WTC11 (cell line): Measurements from ENCODE around the gene CFAP57. TPM values are rescaled to one million over a fixed set of nuclear protein-coding genes. Genes with fewer than 3 reads are reported as not detected.

Experiments
- ATAC-seq: fragments of 200-7000 bp; cut with Tn5 transposase; 2 replicates; pipeline ENCODE4 v1.10.0; 2021; ENCODE audit warnings: mild to moderate bottlenecking, moderate library complexity
- CTCF ChIA-PET: fragments of 300-600 bp; sonication (Branson Sonifier 250); formaldehyde crosslinking; loops from one replicate; lab custom pipeline; 2021; ENCODE audit warnings: antibody characterized with exemption; lab: Charles Lee
- POLR2A ChIA-PET: fragments of 350-600 bp; sonication (Branson Sonifier 250); formaldehyde crosslinking; loops from one replicate; lab custom pipeline; 2021; ENCODE audit warnings: antibody characterized with exemption; lab: Charles Lee
- DNase-seq: peaks from one replicate; pipeline ENCODE4 v3.0.0; 2021; ENCODE audit warnings: low spot score
- H3K27ac Mint-ChIP-seq: 2 replicates; pipeline ENCODE4 v1.8.0; 2021; ENCODE audit warnings: mixed read lengths
- H3K27me3 Mint-ChIP-seq: 2 replicates; pipeline ENCODE4 v1.8.0; 2021; ENCODE audit warnings: low read depth, mild to moderate bottlenecking, moderate library complexity, mixed read lengths
- H3K36me3 Mint-ChIP-seq: 2 replicates; pipeline ENCODE4 v1.8.0; 2021; ENCODE audit warnings: mixed read lengths
- H3K4me1 Mint-ChIP-seq: 2 replicates; pipeline ENCODE4 v1.8.0; 2022; ENCODE audit warnings: mixed read lengths
- H3K4me3 Mint-ChIP-seq: 2 replicates; pipeline ENCODE4 v1.8.0; 2021; ENCODE audit warnings: mild to moderate bottlenecking, moderate library complexity, mixed read lengths
- H3K9me3 Mint-ChIP-seq: 2 replicates; pipeline ENCODE4 v1.8.0; 2021; ENCODE audit warnings: mixed read lengths
- CREB1 ChIP-seq: sonication (generic); formaldehyde crosslinking; IDR thresholded peaks from 2 replicates; pipeline ENCODE4 v1.8.0; 2023; ENCODE audit warnings: mild to moderate bottlenecking, missing genetic modification reagents
- EMX1 ChIP-seq: fragments of 250-450 bp; sonication (Bioruptor Pico); IDR thresholded peaks from 2 replicates; pipeline ENCODE4 v1.8.0; 2021; ENCODE audit warnings: mild to moderate bottlenecking
- FOXP1 ChIP-seq: sonication (generic); formaldehyde crosslinking; IDR thresholded peaks from 2 replicates; pipeline ENCODE4 v1.8.0; 2022; ENCODE audit warnings: missing genetic modification reagents, mild to moderate bottlenecking, moderate library complexity, borderline replicate concordance
- GTF2I ChIP-seq: fragments of 250-450 bp; sonication (Bioruptor Pico); conservative IDR thresholded peaks from 2 replicates; pipeline ENCODE4 v1.4.0; 2021; ENCODE audit warnings: mild to moderate bottlenecking
- JUN ChIP-seq: sonication (generic); formaldehyde crosslinking; IDR thresholded peaks from 2 replicates; pipeline ENCODE4 v1.8.0; 2023; ENCODE audit warnings: mild to moderate bottlenecking, missing genetic modification reagents
- NFE2L1 ChIP-seq: sonication (generic); formaldehyde crosslinking; IDR thresholded peaks from 2 replicates; pipeline ENCODE4 v1.8.1; 2023; ENCODE audit warnings: missing genetic modification reagents
- NFYB ChIP-seq: sonication (generic); formaldehyde crosslinking; conservative IDR thresholded peaks from 2 replicates; pipeline ENCODE4 v1.8.0; 2022; ENCODE audit warnings: low read depth, missing genetic modification reagents
- SP1 ChIP-seq: sonication (generic); formaldehyde crosslinking; conservative IDR thresholded peaks from 2 replicates; pipeline ENCODE4 v1.8.1; 2022; ENCODE audit warnings: missing genetic modification reagents
- TEAD4 ChIP-seq: sonication (generic); formaldehyde crosslinking; IDR thresholded peaks from 2 replicates; pipeline ENCODE4 v1.8.0; 2022; ENCODE audit warnings: mild to moderate bottlenecking, missing genetic modification reagents
- ZNF232 ChIP-seq: sonication (generic); formaldehyde crosslinking; IDR thresholded peaks from 2 replicates; pipeline ENCODE4 v1.8.0; 2022; ENCODE audit warnings: mild to moderate bottlenecking, missing genetic modification reagents
- ZNF396 ChIP-seq: fragments of 250-450 bp; sonication (Bioruptor Pico); IDR thresholded peaks from 2 replicates; pipeline ENCODE4 v1.8.0; 2021; ENCODE audit warnings: mild to moderate bottlenecking, moderate library complexity, borderline replicate concordance
- total RNA-seq: library from RNA; stranded (reverse); gene quantifications from 3 replicates; pipeline ENCODE4 v1.2.3, GENCODE V29; 2021
- TF ChIP-seq, protein P1 (sequence below): sonication (generic); formaldehyde crosslinking; IDR thresholded peaks from 2 replicates; pipeline ENCODE4 v1.8.0; 2022; ENCODE audit warnings: mild to moderate bottlenecking, missing genetic modification reagents
- TF ChIP-seq, protein P2 (sequence below): sonication (generic); formaldehyde crosslinking; IDR thresholded peaks from 2 replicates; pipeline ENCODE4 v1.8.1; 2023; ENCODE audit warnings: mild to moderate bottlenecking, missing genetic modification reagents, moderate library complexity
- TF ChIP-seq, protein P3 (sequence below): sonication (generic); formaldehyde crosslinking; IDR thresholded peaks from 2 replicates; pipeline ENCODE4 v1.8.0; 2023; ENCODE audit warnings: mild to moderate bottlenecking, missing genetic modification reagents
- TF ChIP-seq, protein P4 (sequence below): sonication (generic); formaldehyde crosslinking; conservative IDR thresholded peaks from 2 replicates; pipeline ENCODE4 v1.8.1; 2023; ENCODE audit warnings: mild to moderate bottlenecking, low read depth, missing genetic modification reagents, moderate library complexity
- TF ChIP-seq, protein P5 (sequence below): sonication (generic); formaldehyde crosslinking; IDR thresholded peaks from 2 replicates; pipeline ENCODE4 v1.8.1; 2022; ENCODE audit warnings: missing genetic modification reagents, borderline replicate concordance

Gene CFAP57
- total RNA-seq, 1 experiment from 2014 or later, result 0.42 TPM

DNA sequence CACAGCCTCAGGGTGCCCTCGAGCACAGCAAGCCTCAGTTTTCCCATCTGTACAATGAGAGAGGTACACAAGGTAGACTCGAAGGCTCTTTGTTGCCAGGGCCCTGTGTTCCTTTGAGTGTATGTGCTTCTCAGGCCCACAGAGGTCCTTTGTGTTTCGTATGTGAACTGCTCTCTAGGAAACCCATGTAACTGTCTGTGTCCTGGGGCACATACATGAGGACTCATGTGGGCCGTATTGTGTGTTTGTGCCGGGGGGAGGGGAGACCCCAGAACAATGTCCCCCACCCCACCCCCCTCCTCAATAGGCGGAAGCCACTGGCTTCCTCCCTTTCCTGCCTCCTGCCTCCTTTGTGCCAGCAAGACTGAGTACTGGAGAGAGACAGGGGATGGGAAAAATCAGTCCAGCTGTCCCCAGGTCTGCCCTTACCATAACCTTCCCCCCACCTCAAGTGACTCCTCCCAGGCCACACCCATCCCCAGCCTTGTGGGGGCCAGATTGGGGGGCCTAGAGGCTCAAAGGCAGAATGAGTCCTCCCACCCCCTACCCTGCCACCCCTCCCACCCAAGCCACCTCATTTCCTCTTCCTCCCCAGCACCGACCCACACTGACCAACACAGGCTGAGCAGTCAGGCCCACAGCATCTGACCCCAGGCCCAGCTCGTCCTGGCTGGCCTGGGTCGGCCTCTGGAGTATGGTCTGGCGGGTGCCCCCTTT, 128.4 kb downstream of the CFAP57 start, which contains the start of gene TIE1:
Gene TIE1, plus strand, starts transcription at position 605 of the 717 bp plus-strand sequence. Its CDS starts 90 bp downstream, at position 695.
- POLR2A ChIA-PET, result no interaction called here
- no peak within 1 kb of the TSS for H3K27ac Mint-ChIP-seq
- H3K4me1 Mint-ChIP-seq, result peaks cover 33% of the 10 kb centered on the region
- TF ChIP-seq TEAD4 (CRISPR knock-in tag), result no peak
- H3K27me3 Mint-ChIP-seq, result no peaks in the 10 kb centered on the region
- no peak within 1 kb of the TSS for H3K4me3 Mint-ChIP-seq
- DNase-seq (no peak), ATAC-seq (no peak)
- H3K9me3 Mint-ChIP-seq, result no peaks in the 10 kb centered on the region
- CTCF ChIA-PET, result interaction anchor here (1.9 to 3.5 kb wide), 2 partner anchors 15 to 58 kb away, joined by 5 to 21 read pairs; partner anchors contain the start of gene C1orf210
- H3K36me3 Mint-ChIP-seq, result no peaks in the 10 kb centered on the region

DNA sequence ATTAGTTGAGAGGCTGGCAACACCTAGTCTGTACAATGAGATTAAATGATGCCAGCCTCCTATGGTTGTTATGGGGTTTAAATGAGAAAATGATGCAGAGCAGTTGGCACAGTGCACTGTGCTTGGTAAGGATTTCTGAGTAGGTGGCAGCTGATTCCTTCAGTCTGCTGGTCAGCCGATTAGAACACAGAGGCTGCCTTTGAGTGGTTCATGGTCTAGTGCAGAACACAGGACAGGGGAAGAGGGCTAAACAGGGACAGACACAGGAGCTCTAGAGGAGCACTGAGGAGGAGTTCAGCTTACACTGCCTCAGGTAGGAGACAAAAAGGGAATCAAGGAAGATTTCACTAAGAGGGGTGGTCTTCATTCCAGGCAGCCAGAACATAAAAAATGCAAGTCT, 130.1 kb downstream of the CFAP57 start:
- Mint-ChIP-seq H3K36me3 (no peaks in the 10 kb centered on the region), H3K9me3 (no peaks in the 10 kb centered on the region), H3K27me3 (no peaks in the 10 kb centered on the region), H3K27ac (no peak overlapping the region), H3K4me1 (peaks cover 17% of the 10 kb centered on the region), H3K4me3 (no peak overlapping the region)
- POLR2A ChIA-PET, result no interaction called here
- no peak for DNase-seq
- TF ChIP-seq JUN (no peak), NFYB (CRISPR knock-in tag) (no peak), GTF2I (CRISPR knock-in tag) (no peak), EMX1 (no peak), CREB1 (no peak), NFE2L1 (CRISPR knock-in tag) (no peak), ZNF396 (CRISPR knock-in tag) (no peak), SP1 (CRISPR knock-in tag) (no peak), FOXP1 (no peak), ZNF232 (no peak)
- TF ChIP-seq, protein P1, sequence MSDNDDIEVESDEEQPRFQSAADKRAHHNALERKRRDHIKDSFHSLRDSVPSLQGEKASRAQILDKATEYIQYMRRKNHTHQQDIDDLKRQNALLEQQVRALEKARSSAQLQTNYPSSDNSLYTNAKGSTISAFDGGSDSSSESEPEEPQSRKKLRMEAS, result no peak
- TF ChIP-seq, protein P2, sequence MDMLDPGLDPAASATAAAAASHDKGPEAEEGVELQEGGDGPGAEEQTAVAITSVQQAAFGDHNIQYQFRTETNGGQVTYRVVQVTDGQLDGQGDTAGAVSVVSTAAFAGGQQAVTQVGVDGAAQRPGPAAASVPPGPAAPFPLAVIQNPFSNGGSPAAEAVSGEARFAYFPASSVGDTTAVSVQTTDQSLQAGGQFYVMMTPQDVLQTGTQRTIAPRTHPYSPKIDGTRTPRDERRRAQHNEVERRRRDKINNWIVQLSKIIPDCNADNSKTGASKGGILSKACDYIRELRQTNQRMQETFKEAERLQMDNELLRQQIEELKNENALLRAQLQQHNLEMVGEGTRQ (CRISPR knock-in tag), result no peak
- TF ChIP-seq, protein P3, sequence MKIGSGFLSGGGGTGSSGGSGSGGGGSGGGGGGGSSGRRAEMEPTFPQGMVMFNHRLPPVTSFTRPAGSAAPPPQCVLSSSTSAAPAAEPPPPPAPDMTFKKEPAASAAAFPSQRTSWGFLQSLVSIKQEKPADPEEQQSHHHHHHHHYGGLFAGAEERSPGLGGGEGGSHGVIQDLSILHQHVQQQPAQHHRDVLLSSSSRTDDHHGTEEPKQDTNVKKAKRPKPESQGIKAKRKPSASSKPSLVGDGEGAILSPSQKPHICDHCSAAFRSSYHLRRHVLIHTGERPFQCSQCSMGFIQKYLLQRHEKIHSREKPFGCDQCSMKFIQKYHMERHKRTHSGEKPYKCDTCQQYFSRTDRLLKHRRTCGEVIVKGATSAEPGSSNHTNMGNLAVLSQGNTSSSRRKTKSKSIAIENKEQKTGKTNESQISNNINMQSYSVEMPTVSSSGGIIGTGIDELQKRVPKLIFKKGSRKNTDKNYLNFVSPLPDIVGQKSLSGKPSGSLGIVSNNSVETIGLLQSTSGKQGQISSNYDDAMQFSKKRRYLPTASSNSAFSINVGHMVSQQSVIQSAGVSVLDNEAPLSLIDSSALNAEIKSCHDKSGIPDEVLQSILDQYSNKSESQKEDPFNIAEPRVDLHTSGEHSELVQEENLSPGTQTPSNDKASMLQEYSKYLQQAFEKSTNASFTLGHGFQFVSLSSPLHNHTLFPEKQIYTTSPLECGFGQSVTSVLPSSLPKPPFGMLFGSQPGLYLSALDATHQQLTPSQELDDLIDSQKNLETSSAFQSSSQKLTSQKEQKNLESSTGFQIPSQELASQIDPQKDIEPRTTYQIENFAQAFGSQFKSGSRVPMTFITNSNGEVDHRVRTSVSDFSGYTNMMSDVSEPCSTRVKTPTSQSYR (CRISPR knock-in tag), result no peak
- TF ChIP-seq, protein P4, sequence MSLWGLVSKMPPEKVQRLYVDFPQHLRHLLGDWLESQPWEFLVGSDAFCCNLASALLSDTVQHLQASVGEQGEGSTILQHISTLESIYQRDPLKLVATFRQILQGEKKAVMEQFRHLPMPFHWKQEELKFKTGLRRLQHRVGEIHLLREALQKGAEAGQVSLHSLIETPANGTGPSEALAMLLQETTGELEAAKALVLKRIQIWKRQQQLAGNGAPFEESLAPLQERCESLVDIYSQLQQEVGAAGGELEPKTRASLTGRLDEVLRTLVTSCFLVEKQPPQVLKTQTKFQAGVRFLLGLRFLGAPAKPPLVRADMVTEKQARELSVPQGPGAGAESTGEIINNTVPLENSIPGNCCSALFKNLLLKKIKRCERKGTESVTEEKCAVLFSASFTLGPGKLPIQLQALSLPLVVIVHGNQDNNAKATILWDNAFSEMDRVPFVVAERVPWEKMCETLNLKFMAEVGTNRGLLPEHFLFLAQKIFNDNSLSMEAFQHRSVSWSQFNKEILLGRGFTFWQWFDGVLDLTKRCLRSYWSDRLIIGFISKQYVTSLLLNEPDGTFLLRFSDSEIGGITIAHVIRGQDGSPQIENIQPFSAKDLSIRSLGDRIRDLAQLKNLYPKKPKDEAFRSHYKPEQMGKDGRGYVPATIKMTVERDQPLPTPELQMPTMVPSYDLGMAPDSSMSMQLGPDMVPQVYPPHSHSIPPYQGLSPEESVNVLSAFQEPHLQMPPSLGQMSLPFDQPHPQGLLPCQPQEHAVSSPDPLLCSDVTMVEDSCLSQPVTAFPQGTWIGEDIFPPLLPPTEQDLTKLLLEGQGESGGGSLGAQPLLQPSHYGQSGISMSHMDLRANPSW (CRISPR knock-in tag), result no peak
- TF ChIP-seq, protein P5, sequence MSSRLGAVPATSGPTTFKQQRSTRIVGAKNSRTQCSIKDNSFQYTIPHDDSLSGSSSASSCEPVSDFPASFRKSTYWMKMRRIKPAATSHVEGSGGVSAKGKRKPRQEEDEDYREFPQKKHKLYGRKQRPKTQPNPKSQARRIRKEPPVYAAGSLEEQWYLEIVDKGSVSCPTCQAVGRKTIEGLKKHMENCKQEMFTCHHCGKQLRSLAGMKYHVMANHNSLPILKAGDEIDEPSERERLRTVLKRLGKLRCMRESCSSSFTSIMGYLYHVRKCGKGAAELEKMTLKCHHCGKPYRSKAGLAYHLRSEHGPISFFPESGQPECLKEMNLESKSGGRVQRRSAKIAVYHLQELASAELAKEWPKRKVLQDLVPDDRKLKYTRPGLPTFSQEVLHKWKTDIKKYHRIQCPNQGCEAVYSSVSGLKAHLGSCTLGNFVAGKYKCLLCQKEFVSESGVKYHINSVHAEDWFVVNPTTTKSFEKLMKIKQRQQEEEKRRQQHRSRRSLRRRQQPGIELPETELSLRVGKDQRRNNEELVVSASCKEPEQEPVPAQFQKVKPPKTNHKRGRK (CRISPR knock-in tag), result no peak
- CTCF ChIA-PET, result no interaction called here
- ATAC-seq, result no peak
